Hepatic stellate cell (primary cell): Measurements from ENCODE around the gene EYS.

Source experiments
- DNase-seq: peaks from one replicate; pipeline ENCODE4 v3.0.0; 2011; ENCODE audit warnings: low spot score

The EYS gene

DNA sequence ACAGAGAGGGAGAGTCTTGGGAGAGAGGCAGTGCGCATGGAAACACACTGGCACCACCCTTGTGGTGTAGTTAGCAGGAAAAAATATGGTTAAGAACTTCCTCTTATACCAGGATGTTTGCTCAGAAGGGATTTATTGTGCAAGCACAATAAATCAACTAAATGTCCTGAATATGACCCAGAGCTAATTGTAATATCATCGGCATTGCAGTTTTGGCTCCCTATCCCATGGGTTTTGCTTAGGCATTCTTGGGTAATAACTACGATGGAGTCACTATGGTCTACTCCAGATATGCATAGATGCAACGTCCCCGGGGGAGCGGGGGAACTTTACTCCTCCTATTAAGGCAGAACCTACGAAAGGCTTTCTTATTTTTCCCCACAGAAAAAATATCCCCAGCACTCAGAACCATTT is 751.6 kb downstream of the EYS start:
- no peak for DNase-seq

DNA sequence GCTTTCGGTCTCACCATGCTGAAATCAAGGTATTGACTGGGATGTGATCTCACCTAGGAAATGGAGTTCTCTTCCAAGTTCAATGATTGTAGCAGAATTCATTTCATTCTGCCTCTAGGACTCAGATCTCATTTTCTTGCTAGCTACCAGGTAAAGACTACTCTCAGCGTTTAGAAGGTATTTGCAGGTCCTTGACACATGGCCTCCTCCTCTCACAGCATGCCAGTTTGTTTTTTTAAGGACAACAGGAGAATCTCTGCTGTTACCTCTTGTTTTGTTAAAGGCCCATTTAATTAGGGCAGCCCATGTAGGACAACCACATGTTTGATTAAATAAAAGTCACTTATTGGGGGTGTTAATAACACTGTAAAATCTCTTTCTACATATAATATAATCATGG is 757.8 kb downstream of the EYS start:
- no peak for DNase-seq

DNA sequence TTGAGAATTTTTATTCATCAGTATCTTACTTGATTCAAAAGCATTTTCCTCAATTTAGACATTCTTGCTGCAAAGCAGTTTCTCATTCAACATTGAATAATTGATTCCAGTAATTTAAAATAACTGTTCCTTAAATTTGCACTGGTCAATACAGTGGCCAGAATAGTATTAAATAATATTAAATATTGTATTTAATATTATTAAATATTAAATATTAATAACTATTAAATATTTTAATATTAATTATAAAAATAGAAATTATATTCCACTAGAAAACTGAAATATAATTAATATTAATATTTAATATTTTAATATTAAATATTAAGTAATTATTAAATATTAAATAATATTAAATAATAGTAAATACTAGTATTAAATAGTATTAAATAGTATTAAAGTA is 758.8 kb downstream of the EYS start:
- DNase-seq = no peak

DNA sequence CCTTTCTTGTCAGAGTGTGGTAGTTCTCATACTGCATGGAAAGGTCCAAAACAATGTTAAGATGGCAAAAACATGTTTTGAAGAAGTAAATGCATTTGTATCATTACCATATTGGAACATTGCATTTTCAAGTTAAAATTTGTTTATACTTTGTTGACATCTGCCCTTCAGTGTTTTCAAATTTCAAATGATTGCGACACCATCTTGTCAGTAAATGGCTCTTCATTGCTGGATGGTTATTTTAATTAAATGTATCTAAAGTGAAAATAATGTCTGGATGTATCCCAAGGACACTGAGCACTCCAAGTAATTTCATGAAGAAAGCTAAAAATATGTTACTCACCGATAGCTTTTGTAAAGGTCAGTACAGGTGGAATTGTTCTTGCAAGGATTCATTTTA is 761.6 kb downstream of the EYS start:
- DNase-seq = no peak

DNA sequence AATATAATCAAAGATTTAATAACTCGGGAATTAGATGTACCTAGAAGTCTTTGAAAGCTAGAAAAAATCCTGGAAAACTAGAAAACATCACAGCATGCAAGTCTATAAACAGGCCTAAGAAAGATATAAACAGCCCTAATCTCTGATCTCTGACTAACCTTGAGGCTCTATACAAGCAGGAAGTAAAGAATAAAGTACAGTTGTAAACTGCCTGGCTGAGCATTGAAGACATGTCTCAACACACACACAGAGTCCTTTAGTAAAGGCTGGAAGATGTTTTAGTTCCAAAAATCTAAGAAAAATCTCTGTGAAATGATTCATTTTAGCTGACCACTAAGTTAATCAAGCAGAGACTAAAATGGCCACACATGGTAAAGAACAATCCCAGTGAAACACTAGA is 774.5 kb downstream of the EYS start:
- DNase-seq = no peak

DNA sequence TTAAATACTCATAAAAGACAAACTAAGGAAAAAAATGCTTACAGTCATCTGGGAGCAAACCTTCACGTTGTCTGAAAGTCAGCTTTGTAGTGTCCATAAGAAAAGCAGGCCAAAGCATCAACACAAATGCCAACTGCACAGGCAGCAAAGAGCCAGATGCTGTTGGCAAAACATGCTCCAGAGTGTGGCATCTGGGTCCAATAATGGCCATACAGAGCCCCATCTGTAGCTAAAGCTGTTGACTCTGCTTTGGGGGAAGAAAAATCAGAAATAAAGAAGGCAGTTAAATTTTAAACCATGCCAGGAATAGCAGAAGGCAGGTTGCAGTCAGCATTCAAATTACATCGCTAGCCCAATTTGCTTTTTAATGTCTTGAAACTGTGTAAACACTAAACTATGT is 776.3 kb downstream of the EYS start:
- no peak for DNase-seq

DNA sequence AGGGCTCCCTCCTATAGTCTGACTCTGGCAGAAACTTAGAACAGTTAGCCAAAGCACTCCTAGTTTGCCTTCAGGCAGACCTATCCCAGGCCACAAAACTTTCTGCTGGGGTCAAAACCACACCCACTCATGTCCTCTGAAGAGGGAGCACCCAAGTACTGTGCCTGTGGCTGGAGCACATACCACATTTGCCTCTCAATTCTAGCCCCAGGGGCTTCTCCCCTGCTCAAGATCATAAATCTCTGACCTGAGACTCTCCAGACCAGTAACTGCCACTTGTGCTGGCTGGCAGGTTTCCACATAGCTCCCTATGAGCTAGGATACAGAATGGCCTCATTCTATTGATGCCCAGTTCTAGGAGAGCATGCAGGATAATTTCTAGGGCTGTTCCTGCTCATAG is 781.0 kb downstream of the EYS start:
- no peak for DNase-seq

DNA sequence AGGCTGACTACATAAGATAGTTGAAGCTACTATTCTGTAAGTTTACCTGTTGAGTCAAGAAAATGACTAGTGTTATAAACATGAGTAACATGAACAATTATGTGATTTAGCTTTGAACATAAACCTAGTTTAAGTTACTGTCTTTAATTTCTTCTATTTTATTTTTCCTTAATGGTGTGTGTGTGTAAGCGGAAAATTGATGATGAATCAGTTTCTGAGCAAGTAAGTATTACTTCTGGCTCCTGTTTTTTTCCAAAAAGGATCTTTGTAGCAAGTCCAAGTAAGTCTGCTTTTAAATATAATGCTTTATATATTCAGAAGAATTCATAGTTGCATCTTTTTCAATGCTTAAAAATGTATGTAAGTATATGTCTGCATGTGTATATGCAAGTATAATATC is 786.8 kb downstream of the EYS start:
- DNase-seq = no peak

DNA sequence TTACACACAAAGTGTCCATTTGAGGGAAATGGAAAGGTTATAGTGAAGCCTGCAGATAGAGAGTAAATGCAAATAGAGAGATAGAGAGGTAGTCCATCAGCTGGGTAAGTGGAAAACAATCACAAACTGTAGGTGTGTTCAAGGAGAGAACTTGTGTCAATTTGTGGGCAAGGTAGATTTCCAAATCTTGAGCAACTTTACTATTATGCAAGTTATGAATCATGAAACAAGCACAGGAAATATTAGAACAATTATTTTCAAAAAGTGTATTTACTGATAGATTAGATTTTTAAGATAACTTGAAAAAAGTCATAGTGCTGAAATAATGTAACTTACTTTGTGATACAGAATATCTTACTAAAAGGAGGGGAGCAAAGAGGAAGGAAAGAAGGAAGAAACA is 792.9 kb downstream of the EYS start:
- DNase-seq = no peak

DNA sequence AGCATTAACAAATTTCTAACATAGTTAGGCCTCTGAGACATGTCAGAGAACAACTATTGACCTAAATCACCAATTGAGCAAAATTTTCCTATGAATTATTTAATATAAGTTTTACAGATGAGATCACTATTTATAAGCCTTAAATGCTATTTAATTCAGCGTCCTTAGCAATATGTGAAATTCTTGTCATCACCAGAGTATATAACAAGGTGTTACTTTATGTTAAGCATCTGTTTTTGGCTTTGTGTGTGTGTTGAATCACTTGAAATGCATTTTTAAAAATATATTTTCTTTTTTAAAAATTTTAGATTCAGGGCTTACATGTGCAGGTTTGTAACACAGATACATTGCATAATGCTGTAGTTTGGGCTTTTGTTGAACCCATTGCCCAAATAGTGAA is 794.1 kb downstream of the EYS start:
- DNase-seq = no peak

DNA sequence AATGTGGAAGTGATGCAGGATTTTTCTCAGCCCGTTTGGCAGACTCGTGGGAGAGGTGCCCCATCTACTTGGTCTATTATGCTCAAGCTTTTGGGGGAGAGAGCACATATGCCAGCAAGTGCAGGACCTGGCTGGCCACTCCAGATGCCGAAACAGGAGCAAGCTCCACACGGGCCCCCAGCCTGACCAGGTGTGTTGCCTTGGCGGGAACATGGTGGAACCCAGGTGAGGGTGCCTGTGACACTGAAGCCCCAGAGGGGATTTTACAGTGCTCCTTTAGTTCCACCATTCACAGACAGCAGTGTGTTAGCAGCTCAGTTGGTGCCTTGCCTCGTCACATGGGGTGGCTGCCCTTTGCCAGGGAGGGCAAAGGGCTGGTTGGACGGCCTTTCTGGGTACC is 798.9 kb downstream of the EYS start:
- DNase-seq = no peak

DNA sequence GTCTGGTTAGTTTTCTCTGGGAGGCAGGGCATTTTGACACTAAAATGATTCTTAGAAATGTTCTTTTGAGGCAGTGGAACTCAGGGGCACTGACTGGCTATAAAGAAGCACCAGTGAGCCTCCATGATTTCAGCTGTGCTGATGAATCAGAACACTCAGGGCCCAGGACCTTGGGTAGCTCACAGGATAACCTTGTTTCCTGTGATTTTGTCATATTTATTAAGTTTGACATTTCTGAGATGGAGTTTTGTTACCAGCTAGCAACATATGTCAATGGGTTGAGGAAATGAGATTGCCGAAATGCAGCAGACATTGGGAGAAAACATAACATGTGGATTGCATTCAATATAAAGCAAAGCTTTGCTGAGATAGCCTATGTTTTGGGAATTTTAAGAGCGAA is 802.4 kb downstream of the EYS start:
- DNase-seq = no peak

DNA sequence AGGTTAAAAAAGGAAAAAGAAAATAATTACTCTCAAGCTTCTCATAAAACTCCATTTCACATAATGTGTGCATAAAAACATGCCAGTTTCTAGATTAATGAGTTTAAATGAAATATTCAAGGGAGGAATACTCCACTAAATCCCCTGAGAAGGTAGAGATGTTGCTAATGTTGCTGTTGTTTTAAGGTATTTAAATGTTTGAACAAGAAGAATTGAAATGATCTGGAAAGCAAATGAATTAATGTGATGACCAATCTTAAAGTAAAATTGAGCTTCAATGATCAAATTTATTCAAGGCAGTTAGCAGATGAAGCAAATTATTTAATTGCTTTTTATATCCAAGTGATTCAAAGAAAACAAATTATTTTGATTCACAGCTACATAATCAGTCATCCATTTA is 804.4 kb downstream of the EYS start:
- DNase-seq = no peak

DNA sequence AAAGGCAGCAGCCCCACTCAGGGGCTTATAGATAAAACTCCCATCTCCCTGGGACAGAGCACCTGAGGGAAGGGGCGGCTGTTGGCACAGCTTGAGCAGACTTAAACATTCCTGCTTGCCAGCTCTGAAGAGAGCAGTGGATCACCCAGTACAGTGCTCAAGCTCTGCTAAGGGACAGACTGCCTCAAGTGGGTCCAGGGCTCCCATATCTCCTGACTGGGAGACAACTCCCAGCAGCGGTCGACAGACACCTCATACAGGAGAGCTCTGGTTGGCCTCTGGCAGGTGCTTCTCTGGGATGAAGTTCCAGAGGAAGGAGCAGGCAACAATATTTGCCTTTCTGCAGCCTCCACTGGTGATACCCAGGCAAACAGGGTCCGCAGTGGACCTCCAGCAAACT is 810.1 kb downstream of the EYS start:
- no peak for DNase-seq

DNA sequence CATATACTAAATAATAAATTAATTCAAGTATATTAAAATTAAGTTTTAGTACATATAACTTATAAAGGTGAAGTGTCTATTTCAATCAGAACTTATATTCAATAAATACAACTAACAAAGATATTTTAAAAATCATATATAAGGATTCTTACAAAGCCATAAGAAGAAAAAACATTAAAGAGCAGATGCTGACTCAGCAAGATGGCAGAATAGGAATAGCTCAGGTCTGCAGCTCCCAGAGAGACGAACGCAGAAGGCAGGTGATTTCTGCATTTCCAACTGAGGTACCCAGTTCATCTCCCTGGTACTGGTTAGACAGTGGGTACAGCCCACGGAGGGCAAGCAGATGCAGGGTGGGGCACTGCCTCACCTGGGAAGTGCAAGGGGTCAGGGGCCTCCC is 811.1 kb downstream of the EYS start:
- DNase-seq = no peak

DNA sequence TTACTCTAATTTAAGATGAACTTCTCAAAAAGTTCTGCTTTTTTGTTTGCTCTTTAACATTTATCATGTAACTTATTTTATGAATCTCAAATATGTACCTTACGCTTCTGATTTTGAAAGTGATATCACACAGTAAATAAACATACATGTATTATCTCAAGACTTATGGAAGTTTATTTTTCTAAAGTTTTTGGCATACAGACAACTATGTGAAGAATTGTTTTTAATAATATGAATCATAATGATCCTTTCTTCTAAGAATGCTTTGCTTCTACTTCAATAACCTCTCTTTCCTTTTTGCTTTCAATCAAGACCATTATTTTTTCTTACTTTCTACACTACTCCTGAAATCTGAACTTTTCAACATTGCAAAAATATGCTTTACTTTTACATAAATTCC is 816.4 kb downstream of the EYS start:
- no peak for DNase-seq

DNA sequence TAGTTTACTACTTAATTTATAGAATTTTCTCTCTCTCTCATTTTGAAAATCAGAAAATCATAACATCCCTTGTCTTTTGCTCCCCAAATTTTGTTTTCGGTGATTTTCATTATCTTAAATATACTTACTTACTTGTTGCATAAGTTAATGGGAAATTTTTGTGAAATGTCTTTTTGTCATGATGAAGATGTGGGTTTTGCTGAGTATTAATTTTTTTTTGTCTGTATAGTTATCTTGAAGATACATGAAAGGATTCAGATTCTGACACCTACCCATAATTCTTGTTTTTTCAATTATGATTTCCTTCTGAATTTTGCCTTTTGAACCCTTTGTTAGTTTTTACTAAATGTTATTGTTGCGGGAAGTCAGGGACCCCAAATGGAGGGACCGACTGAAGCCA is 817.9 kb downstream of the EYS start:
- no peak for DNase-seq

DNA sequence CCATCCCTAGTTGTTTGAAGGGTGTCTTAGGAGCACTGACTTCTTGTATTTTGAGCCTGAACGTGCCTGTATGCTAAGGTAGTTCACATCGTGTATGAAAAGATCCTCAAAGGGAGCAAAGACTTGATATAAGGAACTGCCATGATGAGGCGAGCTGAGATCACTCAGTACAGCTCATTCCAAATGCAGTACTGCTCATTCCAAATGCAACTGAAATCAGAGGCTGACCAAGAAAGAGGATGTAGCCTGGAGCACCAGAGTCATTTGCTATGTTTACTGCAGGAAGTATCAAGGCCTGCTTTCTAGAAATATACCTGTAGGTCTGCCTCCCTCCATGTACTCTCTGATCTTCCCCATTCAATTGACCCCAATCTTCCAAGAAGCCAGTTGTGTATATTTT is 832.2 kb downstream of the EYS start:
- no peak for DNase-seq

DNA sequence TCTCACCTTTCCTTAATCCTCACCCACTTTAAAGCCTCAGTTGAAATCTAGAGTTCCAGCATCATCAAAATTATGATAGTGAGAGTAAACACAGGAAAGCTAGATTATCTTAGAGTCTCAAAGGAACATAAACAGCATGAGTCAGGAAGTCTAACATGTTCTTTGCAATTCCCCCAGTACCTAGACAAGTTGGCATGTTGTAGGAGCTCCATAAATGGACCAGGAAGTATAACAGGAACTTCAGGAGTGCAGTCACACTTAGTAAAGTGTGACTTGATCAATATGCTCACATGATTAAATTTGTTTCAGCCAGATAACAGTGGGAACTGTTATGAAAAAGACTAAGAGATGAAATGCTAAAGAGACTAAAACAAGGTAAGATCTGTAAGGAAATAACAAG is 834.4 kb downstream of the EYS start:
- DNase-seq = no peak

DNA sequence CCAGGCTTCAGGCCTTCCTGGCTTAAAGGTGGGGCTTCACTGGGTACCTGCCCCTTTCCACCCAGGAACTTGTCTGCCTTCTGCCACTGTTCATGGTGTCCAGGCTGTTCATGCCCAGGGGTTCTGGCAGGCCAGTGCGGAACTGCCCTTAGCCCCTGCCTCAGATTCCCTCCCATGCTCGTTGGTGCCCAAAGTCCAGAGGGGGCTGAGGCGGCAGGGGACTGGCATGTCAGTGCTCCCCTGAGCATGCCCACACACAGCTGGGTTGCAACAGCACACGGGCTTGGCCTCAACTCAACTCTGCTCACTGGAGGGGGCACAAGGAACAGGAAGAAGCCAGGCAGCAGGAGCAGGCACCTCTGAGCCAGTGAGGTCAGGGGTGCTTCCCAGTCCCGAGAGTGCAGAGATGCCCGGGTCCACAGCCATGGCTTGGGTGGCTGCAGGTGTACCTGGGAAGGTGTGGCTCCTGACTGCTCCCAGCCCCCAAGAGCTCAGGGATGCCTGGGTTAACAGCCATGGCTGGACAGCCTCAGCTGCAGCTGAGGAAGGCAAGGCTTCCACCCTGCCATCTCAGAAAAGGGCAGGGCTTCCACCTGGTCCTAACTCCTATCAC is 845.9 kb downstream of the EYS start:
- DNase-seq = no peak

DNA sequence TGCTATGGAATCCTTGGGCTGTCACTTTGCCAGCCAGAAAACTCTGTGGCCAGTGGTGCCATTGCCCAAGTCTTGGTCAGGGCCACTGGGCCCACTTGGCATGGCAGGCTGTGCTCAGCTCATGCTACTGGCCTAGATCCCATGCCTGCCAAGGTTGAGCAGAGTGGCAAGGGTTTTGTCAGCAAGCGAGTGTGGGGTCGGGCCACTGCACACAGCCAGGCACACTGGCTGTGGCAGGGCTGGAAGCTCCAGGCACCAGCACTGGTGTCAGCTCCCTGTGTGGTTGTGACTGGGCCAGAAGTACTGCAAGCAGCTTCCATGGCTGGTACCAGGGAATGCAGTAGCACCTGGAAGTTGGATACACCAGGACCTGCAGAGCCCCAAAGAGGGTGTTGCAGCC is 846.8 kb downstream of the EYS start:
- no peak for DNase-seq

DNA sequence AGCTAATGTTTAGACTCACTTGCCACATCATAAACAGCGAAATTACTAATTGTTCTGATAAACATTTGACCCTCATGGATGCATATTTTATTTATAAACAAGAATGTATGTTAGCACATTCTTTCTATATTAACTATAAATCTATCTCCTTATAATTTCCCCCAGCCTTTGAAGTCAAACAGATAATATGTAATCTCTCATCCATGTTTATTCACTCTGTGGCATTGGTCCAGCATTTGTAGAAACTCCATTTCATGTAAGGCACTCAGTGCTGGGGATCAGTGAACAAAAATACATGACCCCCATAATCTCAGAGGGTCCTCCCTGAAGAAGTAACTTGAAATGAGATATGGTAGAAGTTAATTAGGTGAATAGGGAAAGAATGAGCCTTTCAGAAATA is 856.9 kb downstream of the EYS start:
- no peak for DNase-seq

DNA sequence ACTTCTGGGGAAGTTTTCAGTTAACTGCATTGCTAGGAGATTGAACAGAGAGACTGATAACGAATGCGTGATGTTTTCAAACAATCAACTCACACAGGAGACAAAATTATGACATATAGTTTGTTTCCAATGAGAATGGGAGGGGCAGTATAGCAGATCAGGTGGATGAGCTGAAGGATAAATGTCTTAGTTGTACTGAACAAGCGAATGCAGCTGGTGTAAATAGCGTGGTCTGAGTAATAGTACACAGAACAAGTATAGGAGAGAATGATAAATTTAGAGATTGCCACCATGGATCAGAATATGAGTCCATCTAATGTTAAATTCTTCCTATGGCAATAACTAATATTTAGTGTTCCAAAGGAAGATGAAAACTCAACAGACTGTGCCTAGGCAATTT is 858.6 kb downstream of the EYS start:
- no peak for DNase-seq

DNA sequence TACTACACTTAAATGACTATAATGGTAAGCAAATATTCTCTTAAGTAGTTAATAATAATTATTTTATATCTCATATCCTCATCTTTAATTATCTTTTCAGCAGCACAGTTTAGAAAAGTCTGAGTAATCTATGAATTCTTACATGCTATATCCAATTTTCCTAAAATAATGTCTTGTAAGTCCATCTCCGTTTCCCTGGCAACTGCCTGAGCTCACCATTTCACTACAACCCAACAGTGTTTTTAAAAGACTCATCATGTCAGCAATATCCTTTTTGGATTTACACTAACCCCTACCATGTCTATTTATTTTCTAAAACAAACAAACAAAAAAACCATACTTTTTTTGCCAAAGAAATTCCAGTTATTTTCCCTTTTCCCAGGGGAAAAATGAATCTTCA is 859.6 kb downstream of the EYS start:
- no peak for DNase-seq

DNA sequence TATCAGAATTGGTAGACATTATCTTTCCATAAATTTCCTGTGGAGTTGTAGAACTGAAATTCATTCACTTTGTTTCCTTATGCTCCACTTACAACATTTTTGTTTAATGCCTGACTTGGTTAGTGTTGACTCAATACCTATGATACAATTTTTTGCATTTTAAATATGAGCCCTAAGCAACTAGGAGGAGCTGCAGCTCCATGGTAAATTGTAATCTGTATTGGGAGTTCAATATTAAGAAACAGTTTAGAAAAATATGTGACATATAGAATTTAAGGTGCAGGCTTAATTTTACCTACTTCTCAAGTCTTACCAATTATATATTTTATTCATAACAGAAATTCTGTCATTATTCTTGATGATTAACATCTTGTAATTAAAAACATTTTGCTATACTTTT is 868.3 kb downstream of the EYS start:
- no peak for DNase-seq
